GM23338 (cell line): Measurements from ENCODE around the gene RNF19B. TPM values are rescaled to one million over a fixed set of nuclear protein-coding genes. Genes with fewer than 3 reads are reported as not detected.

ENCODE experiments used
- ATAC-seq: fragments of 200-7000 bp; cut with Tn5 transposase; 3 replicates; pipeline ENCODE4 v1.9.1; 2020
- DNase-seq: peaks from one replicate; pipeline ENCODE4 v3.0.0-alpha.2; 2015; ENCODE audit warnings: low spot score
- H2AFZ ChIP-seq: fragments of 200-600 bp; sonication (generic); 2 replicates; pipeline ENCODE4 v1.8.0; 2016; ENCODE audit warnings: antibody characterized with exemption, mild to moderate bottlenecking, moderate library complexity
- H3F3A ChIP-seq: fragments of 200-600 bp; sonication (generic); replicated peaks from 2 replicates; pipeline ENCODE4 v1.8.0; 2017; ENCODE audit warnings: antibody characterized with exemption, mixed run types, low read depth
- H3K27ac ChIP-seq: fragments of 200-600 bp; sonication (generic); 2 replicates; pipeline ENCODE4 v1.6.1; 2016; ENCODE audit warnings: low read depth
- H3K27me3 ChIP-seq: fragments of 200-600 bp; sonication (generic); 2 replicates; pipeline ENCODE4 v1.8.0; 2016; ENCODE audit warnings: mild to moderate bottlenecking, mixed run types, moderate library complexity; ENCODE audit not compliant: insufficient read depth
- H3K36me3 ChIP-seq: fragments of 200-600 bp; sonication (generic); 2 replicates; pipeline ENCODE4 v1.8.0; 2016; ENCODE audit warnings: mild to moderate bottlenecking; ENCODE audit not compliant: insufficient read depth
- H3K4me1 ChIP-seq: fragments of 200-600 bp; sonication (generic); 2 replicates; pipeline ENCODE4 v1.8.0; 2016; ENCODE audit warnings: mild to moderate bottlenecking, moderate library complexity; ENCODE audit not compliant: insufficient read depth
- H3K4me2 ChIP-seq: fragments of 200-600 bp; sonication (generic); 2 replicates; pipeline ENCODE4 v1.7.1; 2017; ENCODE audit warnings: mixed run types
- H3K4me3 ChIP-seq: fragments of 200-600 bp; sonication (generic); 2 replicates; pipeline ENCODE4 v1.6.1; 2016; ENCODE audit warnings: mixed run types
- H3K79me2 ChIP-seq: fragments of 200-600 bp; sonication (generic); replicated peaks from 2 replicates; pipeline ENCODE4 v1.8.0; 2017; ENCODE audit warnings: mild to moderate bottlenecking; ENCODE audit not compliant: insufficient read depth
- H3K9me2 ChIP-seq: fragments of 200-600 bp; sonication (generic); 2 replicates; pipeline ENCODE4 v1.8.0; 2017; ENCODE audit not compliant: insufficient read depth
- H4K20me1 ChIP-seq: fragments of 200-600 bp; sonication (generic); replicated peaks from 2 replicates; pipeline ENCODE4 v1.8.0; 2017; ENCODE audit warnings: mild to moderate bottlenecking; ENCODE audit not compliant: insufficient read depth
- H3K27ac Mint-ChIP-seq: 2 replicates; pipeline ENCODE4 v1.8.0; 2020; ENCODE audit warnings: inconsistent platforms, mild to moderate bottlenecking, moderate library complexity, mixed read lengths
- H3K27me3 Mint-ChIP-seq: 3 replicates; pipeline ENCODE4 v1.8.0; 2022; ENCODE audit warnings: low read depth, mild to moderate bottlenecking, moderate library complexity, mixed read lengths, inconsistent platforms; ENCODE audit not compliant: insufficient read depth, poor library complexity
- H3K36me3 Mint-ChIP-seq: 3 replicates; pipeline ENCODE4 v1.8.0; 2021; ENCODE audit warnings: low read depth, mild to moderate bottlenecking, inconsistent platforms, moderate library complexity, mixed read lengths
- H3K4me1 Mint-ChIP-seq: 3 replicates; pipeline ENCODE4 v1.8.0; 2020; ENCODE audit warnings: mild to moderate bottlenecking, inconsistent platforms, mixed read lengths
- H3K4me3 Mint-ChIP-seq: 3 replicates; pipeline ENCODE4 v1.8.0; 2021; ENCODE audit warnings: moderate library complexity, mild to moderate bottlenecking, inconsistent platforms, mixed read lengths
- H3K9me3 Mint-ChIP-seq: 3 replicates; pipeline ENCODE4 v1.8.0; 2020; ENCODE audit warnings: moderate library complexity, mild to moderate bottlenecking, inconsistent platforms, mixed read lengths
- CREB1 ChIP-seq: fragments of 250-450 bp; sonication (Bioruptor Pico); IDR thresholded peaks from 2 replicates; pipeline ENCODE4 v1.5.0; 2020; ENCODE audit warnings: low read depth, mild to moderate bottlenecking, moderate library complexity
- EZH2 ChIP-seq: fragments of 200-600 bp; sonication (generic); IDR thresholded peaks from one replicate; pipeline ENCODE4 v1.8.0; 2017; ENCODE audit warnings: antibody characterized with exemption, mild to moderate bottlenecking, low read depth; ENCODE audit not compliant: unreplicated experiment
- NANOG ChIP-seq: IDR thresholded peaks from 2 replicates; pipeline ENCODE4 v1.6.1; 2016; ENCODE audit warnings: antibody characterized with exemption, borderline replicate concordance
- POLR2AphosphoS5 ChIP-seq: IDR thresholded peaks from 2 replicates; pipeline ENCODE4 v1.6.1; 2016; ENCODE audit warnings: antibody characterized with exemption, low read depth
- STAT1 ChIP-seq: IDR thresholded peaks from one replicate; pipeline ENCODE4 v1.6.1; 2016; ENCODE audit warnings: antibody characterized with exemption; ENCODE audit not compliant: unreplicated experiment
- ZNF331 ChIP-seq: fragments of 250-450 bp; sonication (Bioruptor Pico); IDR thresholded peaks from 2 replicates; pipeline ENCODE4 v1.5.0; 2020; ENCODE audit warnings: low read depth, mild to moderate bottlenecking, moderate library complexity
- polyA plus RNA-seq: library from polyadenylated mRNA; unstranded; fragments of >200 nt; fragmentation: Nextera tagmentation; extraction: Ambion mirVana; gene quantifications from 2 replicates; pipeline ENCODE4 v1.2.1, GENCODE V29; 2016
- total RNA-seq: library from RNA; depleted of rRNA; stranded (reverse); fragments of >200 nt; shearing (Covaris generic); gene quantifications from 2 replicates; pipeline ENCODE4 v1.2.3, GENCODE V29; 2014
- TF ChIP-seq, protein P1 (sequence below): fragments of 250-450 bp; sonication (Bioruptor Pico); IDR thresholded peaks from 2 replicates; pipeline ENCODE4 v1.5.0; 2020; ENCODE audit warnings: mild to moderate bottlenecking, moderate library complexity
- TF ChIP-seq, protein P2 (sequence below): IDR thresholded peaks from 2 replicates; pipeline ENCODE4 v1.6.1; 2016; ENCODE audit warnings: antibody characterized with exemption
- TF ChIP-seq, protein P3 (sequence below): IDR thresholded peaks from one replicate; pipeline ENCODE4 v1.6.1; 2018; ENCODE audit warnings: antibody characterized with exemption; ENCODE audit not compliant: unreplicated experiment

The RNF19B gene
- total and polyA plus RNA-seq, 2 experiments from 2014 or later: 2.9 to 11.9 TPM

DNA sequence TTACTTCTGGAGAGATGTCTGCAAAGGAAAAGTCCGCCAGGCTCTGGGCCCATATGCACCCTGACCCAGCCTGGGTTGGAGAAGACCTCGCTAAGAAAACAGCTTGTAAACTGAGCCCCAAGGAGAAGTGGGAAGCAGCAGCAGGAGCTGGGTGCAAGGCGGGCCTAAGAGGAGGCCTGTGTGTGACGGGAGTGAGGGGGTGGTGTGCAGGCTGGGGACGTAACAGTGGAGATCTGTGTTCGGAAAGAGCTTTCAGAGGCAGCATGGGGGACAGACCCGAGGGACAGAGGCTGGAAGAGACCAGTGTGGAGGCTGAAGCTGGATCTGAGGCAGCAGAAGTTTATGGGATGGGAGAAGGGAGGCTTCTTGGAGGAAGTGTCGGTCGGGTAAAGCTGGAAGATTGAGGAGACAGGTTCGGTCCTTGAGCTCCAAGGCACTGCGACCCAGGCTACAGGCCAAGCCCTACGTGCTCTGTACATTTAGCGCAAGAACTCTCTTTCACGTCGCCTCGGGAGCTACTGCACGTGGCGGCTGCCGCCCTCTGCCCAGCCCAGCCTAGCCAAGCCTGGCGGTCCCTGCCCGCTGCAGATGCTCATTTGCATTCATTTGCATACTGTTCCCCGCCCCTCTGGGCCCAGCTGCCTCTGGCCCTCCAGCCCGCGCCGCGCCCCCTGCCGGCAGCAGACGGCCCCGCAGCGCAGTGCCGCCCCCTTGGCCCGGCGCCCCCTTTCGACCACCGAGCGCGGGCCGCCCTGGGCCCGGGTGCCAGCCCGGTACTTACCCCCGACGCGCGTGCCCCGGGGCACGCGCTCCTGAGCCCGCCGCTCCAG is 72.0 kb downstream of the RNF19B start (continued):
- TF ChIP-seq, protein P1, sequence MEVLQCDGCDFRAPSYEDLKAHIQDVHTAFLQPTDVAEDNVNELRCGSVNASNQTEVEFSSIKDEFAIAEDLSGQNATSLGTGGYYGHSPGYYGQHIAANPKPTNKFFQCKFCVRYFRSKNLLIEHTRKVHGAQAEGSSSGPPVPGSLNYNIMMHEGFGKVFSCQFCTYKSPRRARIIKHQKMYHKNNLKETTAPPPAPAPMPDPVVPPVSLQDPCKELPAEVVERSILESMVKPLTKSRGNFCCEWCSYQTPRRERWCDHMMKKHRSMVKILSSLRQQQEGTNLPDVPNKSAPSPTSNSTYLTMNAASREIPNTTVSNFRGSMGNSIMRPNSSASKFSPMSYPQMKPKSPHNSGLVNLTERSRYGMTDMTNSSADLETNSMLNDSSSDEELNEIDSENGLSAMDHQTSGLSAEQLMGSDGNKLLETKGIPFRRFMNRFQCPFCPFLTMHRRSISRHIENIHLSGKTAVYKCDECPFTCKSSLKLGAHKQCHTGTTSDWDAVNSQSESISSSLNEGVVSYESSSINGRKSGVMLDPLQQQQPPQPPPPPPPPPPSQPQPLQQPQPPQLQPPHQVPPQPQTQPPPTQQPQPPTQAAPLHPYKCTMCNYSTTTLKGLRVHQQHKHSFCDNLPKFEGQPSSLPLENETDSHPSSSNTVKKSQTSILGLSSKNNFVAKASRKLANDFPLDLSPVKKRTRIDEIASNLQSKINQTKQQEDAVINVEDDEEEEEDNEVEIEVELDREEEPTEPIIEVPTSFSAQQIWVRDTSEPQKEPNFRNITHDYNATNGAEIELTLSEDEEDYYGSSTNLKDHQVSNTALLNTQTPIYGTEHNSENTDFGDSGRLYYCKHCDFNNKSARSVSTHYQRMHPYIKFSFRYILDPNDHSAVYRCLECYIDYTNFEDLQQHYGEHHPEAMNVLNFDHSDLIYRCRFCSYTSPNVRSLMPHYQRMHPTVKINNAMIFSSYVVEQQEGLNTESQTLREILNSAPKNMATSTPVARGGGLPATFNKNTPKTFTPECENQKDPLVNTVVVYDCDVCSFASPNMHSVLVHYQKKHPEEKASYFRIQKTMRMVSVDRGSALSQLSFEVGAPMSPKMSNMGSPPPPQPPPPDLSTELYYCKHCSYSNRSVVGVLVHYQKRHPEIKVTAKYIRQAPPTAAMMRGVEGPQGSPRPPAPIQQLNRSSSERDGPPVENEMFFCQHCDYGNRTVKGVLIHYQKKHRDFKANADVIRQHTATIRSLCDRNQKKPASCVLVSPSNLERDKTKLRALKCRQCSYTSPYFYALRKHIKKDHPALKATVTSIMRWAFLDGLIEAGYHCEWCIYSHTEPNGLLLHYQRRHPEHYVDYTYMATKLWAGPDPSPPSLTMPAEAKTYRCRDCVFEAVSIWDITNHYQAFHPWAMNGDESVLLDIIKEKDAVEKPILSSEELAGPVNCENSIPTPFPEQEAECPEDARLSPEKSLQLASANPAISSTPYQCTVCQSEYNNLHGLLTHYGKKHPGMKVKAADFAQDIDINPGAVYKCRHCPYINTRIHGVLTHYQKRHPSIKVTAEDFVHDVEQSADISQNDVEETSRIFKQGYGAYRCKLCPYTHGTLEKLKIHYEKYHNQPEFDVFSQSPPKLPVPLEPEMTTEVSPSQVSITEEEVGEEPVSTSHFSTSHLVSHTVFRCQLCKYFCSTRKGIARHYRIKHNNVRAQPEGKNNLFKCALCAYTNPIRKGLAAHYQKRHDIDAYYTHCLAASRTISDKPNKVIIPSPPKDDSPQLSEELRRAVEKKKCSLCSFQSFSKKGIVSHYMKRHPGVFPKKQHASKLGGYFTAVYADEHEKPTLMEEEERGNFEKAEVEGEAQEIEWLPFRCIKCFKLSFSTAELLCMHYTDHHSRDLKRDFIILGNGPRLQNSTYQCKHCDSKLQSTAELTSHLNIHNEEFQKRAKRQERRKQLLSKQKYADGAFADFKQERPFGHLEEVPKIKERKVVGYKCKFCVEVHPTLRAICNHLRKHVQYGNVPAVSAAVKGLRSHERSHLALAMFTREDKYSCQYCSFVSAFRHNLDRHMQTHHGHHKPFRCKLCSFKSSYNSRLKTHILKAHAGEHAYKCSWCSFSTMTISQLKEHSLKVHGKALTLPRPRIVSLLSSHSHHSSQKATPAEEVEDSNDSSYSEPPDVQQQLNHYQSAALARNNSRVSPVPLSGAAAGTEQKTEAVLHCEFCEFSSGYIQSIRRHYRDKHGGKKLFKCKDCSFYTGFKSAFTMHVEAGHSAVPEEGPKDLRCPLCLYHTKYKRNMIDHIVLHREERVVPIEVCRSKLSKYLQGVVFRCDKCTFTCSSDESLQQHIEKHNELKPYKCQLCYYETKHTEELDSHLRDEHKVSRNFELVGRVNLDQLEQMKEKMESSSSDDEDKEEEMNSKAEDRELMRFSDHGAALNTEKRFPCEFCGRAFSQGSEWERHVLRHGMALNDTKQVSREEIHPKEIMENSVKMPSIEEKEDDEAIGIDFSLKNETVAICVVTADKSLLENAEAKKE (CRISPR knock-in tag): no peak

DNA sequence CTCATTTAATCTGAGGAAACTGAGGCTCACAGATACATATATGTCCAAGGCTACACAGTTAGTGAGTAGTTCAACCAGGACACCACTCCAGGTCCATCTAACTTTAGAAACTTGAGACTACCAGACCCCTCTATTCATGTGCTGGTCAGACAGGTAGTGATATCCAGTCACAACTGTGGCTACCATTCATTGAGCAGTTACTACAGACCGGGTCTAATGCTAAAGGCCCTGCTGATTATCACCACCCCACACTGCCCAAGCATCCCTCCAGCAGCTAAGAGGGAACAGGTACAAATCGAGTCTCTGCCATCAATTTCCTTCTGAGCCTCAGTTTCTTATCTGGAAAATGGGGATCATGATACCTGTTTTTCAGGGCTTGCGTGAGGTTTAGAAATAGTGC is 73.0 kb downstream of the RNF19B start:
- Histone ChIP-seq H3K79me2 (no peaks in the 10 kb centered on the region), H3K27ac (no peak overlapping the region), H3K9me2 (no peaks in the 10 kb centered on the region), H3F3A (peaks cover 7% of the 10 kb centered on the region; the same call in 1 of the 2 replicates), H3K27me3 (peaks cover 44% of the 10 kb centered on the region), H4K20me1 (no peaks in the 10 kb centered on the region; the same call in 1 of the 2 replicates), H3K4me1 (peaks cover 10% of the 10 kb centered on the region; the same call in 1 of the 2 replicates), H2AFZ (no peak overlapping the region), H3K36me3 (no peaks in the 10 kb centered on the region), H3K4me3 (no peak overlapping the region), H3K4me2 (no peak overlapping the region)
- TF ChIP-seq, protein P2, sequence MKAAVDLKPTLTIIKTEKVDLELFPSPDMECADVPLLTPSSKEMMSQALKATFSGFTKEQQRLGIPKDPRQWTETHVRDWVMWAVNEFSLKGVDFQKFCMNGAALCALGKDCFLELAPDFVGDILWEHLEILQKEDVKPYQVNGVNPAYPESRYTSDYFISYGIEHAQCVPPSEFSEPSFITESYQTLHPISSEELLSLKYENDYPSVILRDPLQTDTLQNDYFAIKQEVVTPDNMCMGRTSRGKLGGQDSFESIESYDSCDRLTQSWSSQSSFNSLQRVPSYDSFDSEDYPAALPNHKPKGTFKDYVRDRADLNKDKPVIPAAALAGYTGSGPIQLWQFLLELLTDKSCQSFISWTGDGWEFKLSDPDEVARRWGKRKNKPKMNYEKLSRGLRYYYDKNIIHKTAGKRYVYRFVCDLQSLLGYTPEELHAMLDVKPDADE: no peak
- TF ChIP-seq CREB1: no peak
- TF ChIP-seq ZNF331: no peak
- TF ChIP-seq, protein P3, sequence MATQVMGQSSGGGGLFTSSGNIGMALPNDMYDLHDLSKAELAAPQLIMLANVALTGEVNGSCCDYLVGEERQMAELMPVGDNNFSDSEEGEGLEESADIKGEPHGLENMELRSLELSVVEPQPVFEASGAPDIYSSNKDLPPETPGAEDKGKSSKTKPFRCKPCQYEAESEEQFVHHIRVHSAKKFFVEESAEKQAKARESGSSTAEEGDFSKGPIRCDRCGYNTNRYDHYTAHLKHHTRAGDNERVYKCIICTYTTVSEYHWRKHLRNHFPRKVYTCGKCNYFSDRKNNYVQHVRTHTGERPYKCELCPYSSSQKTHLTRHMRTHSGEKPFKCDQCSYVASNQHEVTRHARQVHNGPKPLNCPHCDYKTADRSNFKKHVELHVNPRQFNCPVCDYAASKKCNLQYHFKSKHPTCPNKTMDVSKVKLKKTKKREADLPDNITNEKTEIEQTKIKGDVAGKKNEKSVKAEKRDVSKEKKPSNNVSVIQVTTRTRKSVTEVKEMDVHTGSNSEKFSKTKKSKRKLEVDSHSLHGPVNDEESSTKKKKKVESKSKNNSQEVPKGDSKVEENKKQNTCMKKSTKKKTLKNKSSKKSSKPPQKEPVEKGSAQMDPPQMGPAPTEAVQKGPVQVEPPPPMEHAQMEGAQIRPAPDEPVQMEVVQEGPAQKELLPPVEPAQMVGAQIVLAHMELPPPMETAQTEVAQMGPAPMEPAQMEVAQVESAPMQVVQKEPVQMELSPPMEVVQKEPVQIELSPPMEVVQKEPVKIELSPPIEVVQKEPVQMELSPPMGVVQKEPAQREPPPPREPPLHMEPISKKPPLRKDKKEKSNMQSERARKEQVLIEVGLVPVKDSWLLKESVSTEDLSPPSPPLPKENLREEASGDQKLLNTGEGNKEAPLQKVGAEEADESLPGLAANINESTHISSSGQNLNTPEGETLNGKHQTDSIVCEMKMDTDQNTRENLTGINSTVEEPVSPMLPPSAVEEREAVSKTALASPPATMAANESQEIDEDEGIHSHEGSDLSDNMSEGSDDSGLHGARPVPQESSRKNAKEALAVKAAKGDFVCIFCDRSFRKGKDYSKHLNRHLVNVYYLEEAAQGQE: no peak
- no peak for TF ChIP-seq EZH2
- TF ChIP-seq STAT1: no peak
- TF ChIP-seq POLR2AphosphoS5: no peak
- TF ChIP-seq NANOG: no peak
- peaks cover 8% of the 10 kb centered on the region; the same call in 1 of the 3 replicates for H3K36me3 Mint-ChIP-seq
- H3K9me3 Mint-ChIP-seq: peaks cover 5% of the 10 kb centered on the region; the same call in 2 of the 3 replicates
- no peak overlapping the region for H3K27ac Mint-ChIP-seq
- DNase-seq (no peak), ATAC-seq (no peak)
- H3K4me3 Mint-ChIP-seq: peak overlapping the region; percentile 75; the same call in 1 of the 3 replicates
- H3K4me1 Mint-ChIP-seq: peaks cover 14% of the 10 kb centered on the region
- peaks cover 32% of the 10 kb centered on the region for H3K27me3 Mint-ChIP-seq
